GM18861 (cell line): ENCODE results near the gene SEL1L2.

Experiments used
- ATAC-seq: cut with Tn5 transposase; IDR thresholded peaks from one replicate; pipeline ENCODE4 v1.9.1; 2021; ENCODE audit not compliant: unreplicated experiment

SEL1L2 gene

GRCh38 chr20:13870170-13870748 is 120.2 kb downstream of the SEL1L2 start:
- no peak for ATAC-seq

GRCh38 chr20:13868331-13868730 is 122.1 kb downstream of the SEL1L2 start:
- ATAC-seq = no peak

- no peak for ATAC-seq
Observed at GRCh38 chr20:13865791-13866351, 124.5 kb downstream of the SEL1L2 start.

GRCh38 chr20:13865156-13865555 is 125.3 kb downstream of the SEL1L2 start:
- no peak for ATAC-seq

- ATAC-seq = no peak
Observed at GRCh38 chr20:13863244-13863643, 127.2 kb downstream of the SEL1L2 start.

- no peak for ATAC-seq
Observed at GRCh38 chr20:13862245-13862644, 128.2 kb downstream of the SEL1L2 start.

GRCh38 chr20:13858871-13859270 is 131.5 kb downstream of the SEL1L2 start:
- ATAC-seq = no peak

GRCh38 chr20:13858439-13858838 is 132.0 kb downstream of the SEL1L2 start:
- no peak for ATAC-seq

GRCh38 chr20:13857961-13858360 is 132.5 kb downstream of the SEL1L2 start:
- no peak for ATAC-seq

- no peak for ATAC-seq
Observed at GRCh38 chr20:13857304-13857703, 133.1 kb downstream of the SEL1L2 start.

- ATAC-seq = no peak
Observed at GRCh38 chr20:13856354-13856753, 134.1 kb downstream of the SEL1L2 start.

- ATAC-seq = no peak
Observed at GRCh38 chr20:13855613-13856012, 134.8 kb downstream of the SEL1L2 start.

- ATAC-seq = no peak
Observed at GRCh38 chr20:13852306-13852705, 138.1 kb downstream of the SEL1L2 start.

- no peak for ATAC-seq
Observed at GRCh38 chr20:13851279-13851678, 139.1 kb downstream of the SEL1L2 start.

GRCh38 chr20:13844296-13844695 is 146.1 kb downstream of the SEL1L2 start:
- ATAC-seq = no peak

- no peak for ATAC-seq
Observed at GRCh38 chr20:13841206-13841605, 149.2 kb downstream of the SEL1L2 start.

GRCh38 chr20:13840093-13840465 is 150.3 kb downstream of the SEL1L2 start:
- no peak for ATAC-seq

GRCh38 chr20:13839421-13840092 is 150.9 kb downstream of the SEL1L2 start:
- no peak for ATAC-seq

GRCh38 chr20:13838664-13839063 is 151.8 kb downstream of the SEL1L2 start:
- no peak for ATAC-seq

GRCh38 chr20:13831476-13831875 is 158.9 kb downstream of the SEL1L2 start:
- no peak for ATAC-seq

- no peak for ATAC-seq
Observed at GRCh38 chr20:13825465-13825864, 164.9 kb downstream of the SEL1L2 start.

- ATAC-seq = no peak
Observed at GRCh38 chr20:13824459-13824858, 166.0 kb downstream of the SEL1L2 start.

GRCh38 chr20:13822459-13822858 is 168.0 kb downstream of the SEL1L2 start:
- no peak for ATAC-seq
